ENCODE data around the gene MYO15A.

MYO15A gene

DNA sequence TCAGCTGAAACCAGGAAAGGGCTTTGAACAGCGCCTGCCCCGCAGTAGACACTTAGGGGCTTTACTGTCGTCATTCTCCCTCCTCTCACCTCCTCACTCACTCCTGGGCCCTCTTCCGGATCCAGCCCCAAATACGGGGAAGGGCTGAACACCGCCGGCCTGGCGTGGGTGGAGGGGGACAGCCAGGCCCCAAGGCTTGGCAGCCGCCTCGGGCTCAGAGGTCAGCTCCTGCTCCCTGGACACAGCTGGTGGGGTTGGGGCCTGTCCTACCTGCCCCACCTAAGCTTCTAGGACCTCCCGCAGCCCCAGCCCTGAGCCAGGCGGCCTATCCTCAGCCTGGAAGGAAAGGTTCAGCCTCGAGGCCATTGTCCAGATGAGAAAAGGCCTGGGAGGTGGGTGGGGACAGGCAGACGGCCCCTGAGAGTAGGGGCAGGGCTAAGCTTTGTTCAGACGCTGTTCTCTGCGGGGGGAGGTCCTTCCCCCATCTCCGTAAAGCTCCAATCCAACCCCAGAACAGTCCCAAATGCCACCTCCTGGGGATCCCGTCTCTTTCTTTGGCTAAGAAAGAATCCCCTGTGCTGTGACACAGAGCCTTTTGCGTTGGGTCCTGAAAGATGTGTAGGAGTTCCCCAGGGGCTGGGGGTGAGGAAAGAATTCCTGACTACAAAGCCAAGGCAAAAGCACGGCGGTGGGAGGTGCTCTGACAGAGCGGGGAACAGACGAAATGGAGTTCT, 116.0 kb downstream of the MYO15A start:
- peak in 1 of 2 donors; percentile 3 for DNase-seq

GRCh38 chr17:18225121-18225641, 116.6 kb downstream of the MYO15A start, which contains the start of gene LLGL1:
TSS of gene LLGL1 (plus strand) at chr17:18225635. CDS start at chr17:18225683, 48 bp downstream.
- DNase-seq, result peak; percentile 70 to 84

DNA sequence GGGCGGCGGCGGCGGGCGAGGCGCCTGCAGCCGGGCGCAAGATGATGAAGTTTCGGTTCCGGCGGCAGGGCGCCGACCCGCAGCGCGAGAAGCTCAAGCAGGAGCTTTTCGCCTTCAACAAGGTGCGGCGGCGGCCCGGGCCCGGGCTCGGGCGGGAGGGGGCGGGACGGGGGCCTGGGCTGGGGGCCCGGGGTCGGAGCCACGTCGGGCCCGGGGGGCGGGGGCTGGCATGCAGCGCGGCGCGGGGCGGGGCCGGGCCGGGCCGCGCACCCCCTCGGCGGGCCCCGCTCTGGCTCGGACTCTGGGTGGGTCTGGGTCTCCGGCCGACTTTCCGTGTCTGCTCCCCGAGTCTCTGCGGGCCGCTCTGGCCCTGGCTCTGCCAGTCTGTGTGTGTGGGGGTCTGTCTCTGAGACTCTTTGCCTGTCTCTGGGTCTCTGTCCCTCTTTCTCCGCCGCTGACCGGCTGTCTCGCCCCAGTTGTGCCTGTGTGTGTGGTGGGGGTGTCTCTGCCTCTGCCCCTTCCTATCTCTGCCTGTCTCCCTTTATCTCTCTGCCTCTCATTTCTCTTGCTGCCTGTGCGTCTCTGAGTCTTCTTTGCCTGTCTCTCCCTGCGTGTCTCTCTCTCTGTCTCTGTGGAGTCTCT, 117.2 kb downstream of the MYO15A start:
- DNase-seq, result peak in 1 of 2 donors; percentile 52

DNA sequence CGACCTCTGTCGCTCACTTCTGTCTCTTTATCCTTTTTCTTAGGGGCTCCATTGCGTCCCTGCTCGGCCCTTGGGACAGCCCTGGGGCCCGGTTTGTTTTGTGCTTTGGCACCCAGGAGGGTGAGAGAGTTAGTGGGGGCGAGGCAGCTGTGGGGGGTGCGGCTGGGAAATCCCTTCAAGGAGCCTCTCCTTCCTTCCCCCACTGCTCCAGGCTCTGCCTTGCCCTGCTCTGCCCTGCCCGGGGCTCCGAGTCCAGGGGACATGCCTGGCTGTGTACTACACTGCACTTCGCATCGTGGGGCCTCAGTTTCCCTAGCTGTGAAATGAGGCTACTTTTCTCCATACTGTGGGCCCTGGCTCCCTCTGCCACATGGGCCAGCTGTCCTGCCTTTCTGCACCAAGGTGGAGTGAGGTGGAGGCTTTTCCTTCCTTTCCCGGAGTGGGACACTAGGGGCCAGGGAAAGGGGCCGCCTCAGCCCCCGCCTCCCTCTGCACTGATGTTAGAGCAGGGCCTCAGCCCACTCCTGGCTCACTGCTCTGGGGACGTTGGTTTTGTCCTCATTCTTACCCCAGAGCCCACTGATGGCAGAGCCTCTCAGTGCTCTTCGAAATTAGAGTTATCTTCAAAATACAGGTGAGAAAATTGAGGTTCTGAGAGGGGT, 117.9 kb downstream of the MYO15A start:
- no peak for DNase-seq

DNA sequence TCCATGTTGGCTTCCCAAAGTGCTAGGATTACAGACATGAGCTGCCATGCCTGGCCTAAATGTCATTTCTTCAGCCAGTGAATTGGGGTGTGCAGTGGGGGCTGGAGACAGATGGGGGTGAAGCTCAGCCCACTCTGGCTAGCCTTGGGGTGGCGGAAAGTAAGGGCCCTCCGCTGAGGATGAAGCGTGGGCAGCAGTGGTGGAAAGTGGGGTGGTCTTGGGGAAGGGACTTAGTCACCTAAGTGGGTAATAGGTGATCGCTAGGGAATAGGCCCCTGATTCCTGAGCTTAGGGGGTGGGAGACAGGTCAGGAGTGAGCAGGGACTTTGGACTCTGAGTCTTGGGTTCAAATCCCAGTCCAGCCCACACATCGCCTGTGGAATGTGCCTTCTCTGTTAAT, 119.1 kb downstream of the MYO15A start:
- DNase-seq, result no peak

DNA sequence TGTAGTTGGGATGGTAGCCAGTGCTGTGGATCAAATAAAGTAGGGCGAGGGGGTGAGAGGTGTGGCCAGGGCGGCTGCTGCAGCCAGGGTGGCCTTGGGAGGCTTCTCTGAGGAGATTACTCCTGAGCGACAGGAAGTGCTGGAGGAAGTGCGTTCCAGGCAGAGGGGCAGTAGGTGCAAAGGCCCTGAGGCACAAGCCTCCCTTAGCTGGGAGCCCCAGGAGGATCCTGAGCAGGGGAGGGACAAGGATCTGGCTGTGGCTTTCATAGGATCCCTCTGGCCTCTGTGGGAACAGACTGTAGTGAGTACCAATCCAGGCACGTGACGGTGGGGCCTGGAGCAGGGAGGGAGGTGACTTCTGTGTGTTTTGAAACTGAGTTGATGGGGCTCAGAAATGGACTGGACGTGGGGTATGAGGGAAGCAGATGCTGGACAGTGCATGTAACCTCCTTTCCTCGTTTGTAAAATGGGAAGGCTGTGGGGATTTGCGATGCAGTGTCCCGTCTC, 119.7 kb downstream of the MYO15A start:
- no peak for DNase-seq

- DNase-seq, result no peak
Observed at GRCh38 chr17:18229254-18229653, 120.7 kb downstream of the MYO15A start.
